NCI-H82 treated with DMSO at 0.1 percent for 48 hours (cell line): ENCODE data around the gene PPIA.
"Not testable (repeated sequence)": the region's sequence is repeated elsewhere in the genome, so short reads cannot be mapped to it uniquely, and the experiment has no call there.

Experiments
- DNase-seq: peaks from one replicate; lab custom pipeline; 2025; ENCODE audit not compliant: unreplicated experiment; lab: John Stamatoyannopoulos, UW

The PPIA gene

DNA sequence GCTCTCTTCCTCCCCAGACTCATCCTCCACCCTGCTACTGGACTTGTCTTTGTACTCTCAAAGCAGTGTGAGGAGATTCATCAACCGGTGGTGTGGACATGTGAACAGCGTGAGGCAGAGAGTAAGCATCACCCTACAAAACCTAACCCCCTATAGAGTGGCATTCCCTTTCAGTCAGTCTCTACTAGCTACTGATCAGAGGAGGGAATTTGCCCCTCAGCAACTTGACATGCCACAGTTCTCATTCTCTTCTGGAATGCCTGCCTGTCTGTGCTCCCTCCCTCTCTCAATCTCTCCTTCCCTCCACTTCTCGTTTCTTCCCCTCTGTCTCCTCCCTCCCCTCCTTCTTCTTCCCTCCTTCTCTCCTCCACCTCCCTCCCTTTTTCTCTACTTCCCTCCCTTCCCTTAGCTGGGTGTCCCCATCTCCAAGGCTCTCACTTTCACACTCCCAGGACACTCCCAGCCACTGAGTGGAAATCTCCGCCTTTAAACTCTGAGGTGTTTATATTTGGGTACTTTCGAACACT is 26.8 kb downstream of the PPIA start:
- no peak for DNase-seq

GRCh38 chr7:44824894-44825526 is 28.5 kb downstream of the PPIA start:
- DNase-seq = no peak

GRCh38 chr7:44827567-44827966 is 31.1 kb downstream of the PPIA start:
- DNase-seq = no peak

- DNase-seq = no peak
These were observed 42.3 kb downstream of the PPIA start for GRCh38 chr7:44838751-44839150.

DNA sequence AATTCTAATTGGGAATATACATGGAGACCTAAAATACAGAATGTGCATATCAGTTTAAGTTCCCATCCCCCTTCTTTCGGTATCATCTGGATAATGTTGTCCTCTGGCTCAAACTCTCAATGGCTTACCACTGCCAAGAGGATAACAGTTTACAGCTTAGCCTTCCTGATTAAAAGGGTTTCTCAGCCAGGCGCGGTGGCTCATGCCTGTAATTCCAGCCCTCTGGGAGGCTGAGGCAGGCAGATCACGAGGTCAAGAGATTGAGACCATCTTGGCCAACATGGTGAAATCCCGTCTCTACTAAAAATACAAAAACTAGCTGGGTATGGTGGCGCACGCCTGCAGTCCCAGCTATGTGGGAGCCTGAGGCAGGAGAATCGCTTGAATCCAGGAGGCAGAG is 46.2 kb downstream of the PPIA start:
- peak; percentile 28 for DNase-seq

DNA sequence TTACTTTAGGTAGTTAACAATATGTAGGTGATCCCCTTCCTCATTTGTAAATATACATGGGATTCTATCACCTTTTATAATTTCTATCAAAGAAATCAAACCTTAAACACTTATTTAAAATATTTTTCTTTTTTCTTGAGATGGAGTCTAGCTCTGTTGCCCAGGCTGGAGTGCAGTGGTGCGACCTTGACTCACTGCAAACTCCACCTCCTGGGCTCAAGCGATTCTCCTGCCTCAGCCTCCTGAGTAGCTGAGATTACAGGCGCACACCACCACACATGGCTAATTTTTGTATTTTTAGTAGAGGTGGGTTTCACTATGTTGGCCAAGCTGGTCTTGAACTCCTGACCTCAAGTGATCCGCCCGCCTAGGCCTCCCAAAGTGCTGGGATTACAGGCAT is 47.0 kb downstream of the PPIA start:
- DNase-seq = not testable (repeated sequence)

DNA sequence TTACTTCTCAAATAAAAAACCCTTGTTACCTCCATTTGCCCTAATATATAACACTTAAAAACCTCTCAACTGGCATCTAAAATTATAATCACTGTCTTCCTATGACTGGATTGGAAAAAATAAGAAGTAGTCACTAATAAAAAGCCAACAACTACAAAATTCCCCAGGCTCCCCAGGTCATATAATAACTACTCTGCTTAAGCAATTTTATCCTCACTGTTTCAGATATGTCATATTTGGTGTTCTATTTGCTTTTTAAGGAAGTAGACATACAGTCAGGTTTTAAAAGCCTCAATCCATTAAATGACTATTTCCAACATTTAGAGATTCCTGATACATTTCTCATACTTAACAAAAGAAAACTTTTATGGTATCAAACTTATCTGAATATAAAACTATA is 49.0 kb downstream of the PPIA start:
- no peak for DNase-seq

GRCh38 chr7:44846390-44846789 is 49.9 kb downstream of the PPIA start:
- not testable (repeated sequence) for DNase-seq

DNA sequence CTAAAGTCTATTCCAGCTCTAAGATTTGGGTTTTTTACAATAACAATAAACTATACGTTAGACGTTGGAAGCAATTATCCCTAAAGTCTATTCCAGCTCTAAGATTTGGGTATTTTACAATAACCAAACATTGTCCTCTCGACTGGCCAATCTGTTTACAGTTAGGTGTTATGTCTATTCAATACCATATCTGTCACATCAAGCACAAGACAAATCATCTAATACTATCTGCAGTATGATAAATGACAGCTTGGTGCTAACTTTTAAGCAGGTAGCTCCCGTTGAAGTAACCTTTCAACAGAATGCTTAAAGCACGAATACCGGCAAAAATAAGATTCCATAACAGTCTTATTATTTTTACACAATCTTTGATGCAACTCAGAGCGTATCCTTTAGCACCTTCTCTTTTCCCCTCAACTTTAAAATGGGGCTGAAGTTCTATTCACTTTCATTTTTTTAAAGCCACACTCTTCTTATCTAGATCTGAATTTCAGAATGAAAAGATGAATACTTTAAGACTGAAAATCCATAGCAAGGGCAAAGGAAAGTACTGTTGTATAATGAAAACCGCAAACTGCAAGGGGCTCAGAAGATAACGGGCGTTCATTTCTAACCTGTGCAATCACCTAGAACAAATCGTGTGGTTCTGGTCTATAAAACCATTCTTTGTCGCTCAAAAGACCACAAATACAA is 50.5 kb downstream of the PPIA start:
- no peak for DNase-seq

DNA sequence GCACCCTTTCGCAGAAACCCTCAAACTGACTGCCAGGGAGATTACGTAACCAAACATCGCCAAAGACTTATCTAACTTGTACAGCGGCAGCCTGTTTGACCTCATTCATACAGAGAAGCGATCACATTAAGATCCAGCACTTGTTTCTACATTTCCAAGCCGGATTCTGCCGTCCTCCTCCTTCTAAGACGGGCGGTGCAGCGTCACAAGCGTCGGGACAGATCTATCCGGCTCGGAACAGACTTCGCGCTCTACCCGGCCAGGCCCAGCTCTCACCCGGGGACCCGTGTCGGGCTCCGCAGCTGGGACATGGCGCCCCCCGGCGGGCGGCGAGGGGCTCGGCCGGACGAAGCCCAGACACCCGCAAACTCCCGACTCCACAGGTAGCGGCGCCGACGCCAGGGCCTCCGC is 51.0 kb downstream of the PPIA start:
- DNase-seq = peak; percentile 66

DNA sequence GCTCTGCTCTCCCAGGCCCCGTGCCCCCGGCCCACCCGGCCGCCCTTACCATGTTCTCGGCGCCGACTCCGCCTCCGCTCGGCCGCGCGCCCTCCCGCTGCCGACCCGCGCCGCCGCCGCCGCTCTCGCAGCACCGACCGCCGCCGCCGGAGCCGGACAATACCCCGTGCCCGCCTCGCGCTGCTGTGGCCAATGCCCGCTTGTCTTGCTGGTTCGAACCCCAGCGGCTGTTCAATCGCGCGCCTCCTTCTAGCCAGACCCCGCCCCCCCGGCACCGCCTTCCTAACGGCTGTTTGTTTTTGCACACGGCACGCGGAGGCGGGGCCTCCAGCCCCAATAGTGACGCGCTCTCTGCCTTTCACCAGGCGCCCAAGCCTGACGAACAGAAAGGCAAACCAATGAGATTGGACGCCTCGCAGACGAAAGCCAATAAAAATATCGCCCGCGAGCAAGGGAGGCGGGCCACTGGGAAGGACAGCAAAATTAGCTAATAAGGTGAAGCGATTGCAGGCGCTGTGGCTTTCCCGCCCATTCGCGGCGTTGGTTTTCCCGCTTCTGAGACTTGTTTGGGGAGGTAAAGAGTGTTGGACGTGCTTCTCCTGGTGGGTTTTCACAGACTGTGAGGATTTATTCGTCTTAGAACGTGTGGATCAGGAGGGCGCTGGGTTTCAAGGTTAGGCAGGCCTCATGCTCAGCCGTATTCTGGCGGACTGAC is 51.6 kb downstream of the PPIA start, which contains the start of gene H2AZ2:
Gene H2AZ2 (minus strand): TSS at position 168 of the 715 bp plus-strand sequence. CDS start 116 bp downstream, at position 52.
- DNase-seq = peak; percentile 99

DNA sequence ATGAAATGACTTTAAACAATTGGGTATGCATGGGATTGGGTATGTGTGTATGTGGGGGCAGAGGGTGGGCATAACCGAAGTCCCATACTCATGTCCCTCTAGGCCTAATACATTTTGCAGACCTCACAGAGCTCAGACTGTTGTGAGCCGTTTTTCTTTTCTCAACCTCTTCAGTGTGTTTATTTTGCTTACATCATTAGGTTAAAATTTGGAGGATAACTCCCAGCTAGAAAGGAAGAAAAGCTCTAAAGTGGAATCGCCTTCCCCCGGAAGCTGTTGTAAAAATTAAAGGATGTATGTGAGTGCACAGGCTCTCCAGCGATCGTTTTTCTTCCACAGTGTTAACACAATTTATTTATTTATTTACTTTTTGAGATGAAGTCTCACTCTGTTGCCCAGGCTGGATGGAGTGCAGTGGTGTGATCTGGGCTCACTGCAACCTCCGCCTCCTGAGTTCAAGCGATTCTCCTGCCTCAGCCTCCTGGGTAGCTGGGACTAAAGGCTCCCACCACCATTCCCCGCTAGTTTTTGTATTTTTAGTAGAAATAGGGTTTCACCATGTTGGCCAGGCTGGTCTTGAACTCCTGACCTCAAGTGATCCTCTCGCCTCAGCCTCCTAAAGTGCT is 52.9 kb downstream of the PPIA start:
- DNase-seq = no peak

DNA sequence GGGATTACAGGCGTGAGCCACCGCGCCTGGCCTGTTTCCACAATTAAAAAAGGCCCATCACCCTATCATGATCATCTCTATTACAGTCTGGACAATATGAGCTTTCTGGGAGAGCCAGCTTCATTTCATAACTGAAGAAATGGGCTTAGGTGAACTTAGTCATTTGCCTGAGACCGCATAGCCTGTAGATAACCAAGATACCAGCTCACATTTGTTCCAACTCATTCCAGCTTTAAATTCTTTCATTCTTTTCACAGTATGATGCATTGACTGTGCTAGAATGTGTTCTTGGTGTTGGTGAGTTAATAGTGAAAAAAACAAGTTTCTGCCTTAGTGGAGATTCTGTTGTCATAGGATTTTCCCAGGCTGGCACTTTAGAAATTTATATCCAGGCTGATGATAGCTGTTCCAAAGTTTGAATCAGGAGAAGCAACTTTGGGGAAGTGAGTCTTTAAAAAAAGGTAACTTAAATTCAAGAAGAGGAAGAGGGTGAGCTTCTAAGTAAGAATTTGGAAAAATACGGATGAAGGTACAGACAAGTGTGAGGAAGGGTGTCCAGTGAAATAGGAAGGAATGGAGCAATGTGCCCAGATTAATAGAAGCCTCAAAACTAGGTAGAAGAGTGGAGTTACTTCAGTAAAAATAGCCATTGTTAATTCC is 53.5 kb downstream of the PPIA start:
- no peak for DNase-seq

GRCh38 chr7:44852590-44852989 is 56.1 kb downstream of the PPIA start:
- no peak for DNase-seq
